OCI-LY1 (cell line): ENCODE results near the gene SLC16A13.
"Not testable (repeated sequence)": the region's sequence is repeated elsewhere in the genome, so short reads cannot be mapped to it uniquely, and the experiment has no call there.

Experiments
- H2AFZ ChIP-seq: fragments of 200-600 bp; sonication (generic), shearing (Covaris generic); 2 replicates; pipeline ENCODE4 v1.6.0; 2014; ENCODE audit warnings: antibody characterized with exemption, mild to moderate bottlenecking, low read length
- H3F3A ChIP-seq: fragments of 200-600 bp; sonication (generic), shearing (Covaris generic); 2 replicates; pipeline ENCODE4 v1.6.0; 2014; ENCODE audit warnings: mild to moderate bottlenecking, antibody characterized with exemption, low read length, moderate library complexity; ENCODE audit not compliant: insufficient read depth
- H3K27ac ChIP-seq: fragments of 200-600 bp; sonication (generic); 2 replicates; pipeline ENCODE4 v1.5.1; 2014; ENCODE audit warnings: low read length, mixed run types, mild to moderate bottlenecking, low read depth; ENCODE audit not compliant: poor library complexity, severe bottlenecking
- H3K27me3 ChIP-seq: fragments of 200-600 bp; sonication (generic); 2 replicates; pipeline ENCODE4 v1.6.0; 2014; ENCODE audit warnings: antibody characterized with exemption, mild to moderate bottlenecking, low read length, moderate library complexity; ENCODE audit not compliant: insufficient read depth
- H3K36me3 ChIP-seq: fragments of 200-600 bp; sonication (generic); 2 replicates; pipeline ENCODE4 v1.6.1; 2014; ENCODE audit warnings: mild to moderate bottlenecking, antibody characterized with exemption, low read length, moderate library complexity, mixed read lengths; ENCODE audit not compliant: insufficient read depth
- H3K4me1 ChIP-seq: fragments of 200-600 bp; sonication (generic); 2 replicates; pipeline ENCODE4 v1.5.1; 2014; ENCODE audit warnings: mild to moderate bottlenecking, low read length, moderate library complexity; ENCODE audit not compliant: insufficient read depth, severe bottlenecking
- H3K4me2 ChIP-seq: fragments of 200-600 bp; sonication (generic), shearing (Covaris generic); 2 replicates; pipeline ENCODE4 v1.6.1; 2014; ENCODE audit warnings: low read length
- H3K4me3 ChIP-seq: fragments of 200-600 bp; sonication (generic); 2 replicates; pipeline ENCODE4 v1.5.1; 2014; ENCODE audit warnings: low read length, low read depth, mild to moderate bottlenecking, mixed read lengths; ENCODE audit not compliant: poor library complexity, severe bottlenecking
- H3K79me2 ChIP-seq: fragments of 200-600 bp; shearing (Covaris generic); 2 replicates; pipeline ENCODE4 v1.6.1; 2016; ENCODE audit warnings: mixed run types, low read length, mixed read lengths; ENCODE audit not compliant: insufficient read depth
- H3K9ac ChIP-seq: fragments of 200-600 bp; sonication (generic), shearing (Covaris generic); 2 replicates; pipeline ENCODE4 v1.6.1; 2014; ENCODE audit warnings: mild to moderate bottlenecking, low read length, mixed read lengths
- H3K9me2 ChIP-seq: fragments of 200-600 bp; sonication (generic), shearing (Covaris generic); 2 replicates; pipeline ENCODE4 v1.6.1; 2014; ENCODE audit warnings: low read depth, mild to moderate bottlenecking, low read length, mixed read lengths
- H3K9me3 ChIP-seq: fragments of 200-600 bp; shearing (Covaris generic); 2 replicates; pipeline ENCODE4 v1.6.1; 2014; ENCODE audit warnings: low read length, mixed read lengths
- H4K20me1 ChIP-seq: fragments of 200-600 bp; sonication (generic), shearing (Covaris generic); 2 replicates; pipeline ENCODE4 v1.6.0; 2016; ENCODE audit warnings: mild to moderate bottlenecking, low read length; ENCODE audit not compliant: insufficient read depth
- CTCF ChIP-seq: fragments of 200-600 bp; sonication (generic), shearing (Covaris generic); IDR thresholded peaks from 2 replicates; pipeline ENCODE4 v1.5.1; 2017; ENCODE audit warnings: mild to moderate bottlenecking, antibody characterized with exemption, low read length, moderate library complexity, mixed read lengths
- EZH2 ChIP-seq: fragments of 200-600 bp; sonication (generic), shearing (Covaris generic); IDR thresholded peaks from 2 replicates; pipeline ENCODE4 v1.8.0; 2017; ENCODE audit warnings: borderline replicate concordance, mixed run types, mild to moderate bottlenecking, antibody characterized with exemption, low read length, moderate library complexity, mixed read lengths

Gene SLC16A13

GRCh38 chr17:7047566-7047965, 11.8 kb downstream of the SLC16A13 start:
- Histone ChIP-seq H3K9ac (no peak overlapping the region), H3K79me2 (no peaks in the 10 kb centered on the region), H3K9me2 (no peaks in the 10 kb centered on the region), H3K9me3 (no peaks in the 10 kb centered on the region), H3K4me3 (no peak overlapping the region), H3K27ac (no peak overlapping the region), H3K4me2 (no peak overlapping the region), H3K27me3 (no peaks in the 10 kb centered on the region), H4K20me1 (no peaks in the 10 kb centered on the region), H2AFZ (no peak overlapping the region), H3K4me1 (peaks cover 24% of the 10 kb centered on the region), H3F3A (no peaks in the 10 kb centered on the region), H3K36me3 (no peaks in the 10 kb centered on the region)
- no peak for TF ChIP-seq EZH2

- no peak overlapping the region for H3K27ac ChIP-seq
- TF ChIP-seq CTCF (no peak), EZH2 (no peak)
- H3K4me3 ChIP-seq = no peak overlapping the region
- no peak overlapping the region for H3K4me2 ChIP-seq
- no peaks in the 10 kb centered on the region for H3F3A ChIP-seq
- H2AFZ ChIP-seq = no peak overlapping the region
- peaks cover 14% of the 10 kb centered on the region for H3K4me1 ChIP-seq
- no peaks in the 10 kb centered on the region for H3K9me2 ChIP-seq
- no peaks in the 10 kb centered on the region for H3K9me3 ChIP-seq
- no peaks in the 10 kb centered on the region for H4K20me1 ChIP-seq
- no peaks in the 10 kb centered on the region for H3K36me3 ChIP-seq
- H3K27me3 ChIP-seq = 0 out of 2 replicates have a peak, but pooled peaks cover 5% of the 10 kb centered on the region
- no peaks in the 10 kb centered on the region for H3K79me2 ChIP-seq
- no peak overlapping the region for H3K9ac ChIP-seq
These were observed 13.2 kb downstream of the SLC16A13 start for GRCh38 chr17:7048968-7049367.

GRCh38 chr17:7050583-7050982, 14.8 kb downstream of the SLC16A13 start:
- H4K20me1 ChIP-seq, H3K4me2 ChIP-seq, H3F3A ChIP-seq, H3K9ac ChIP-seq, H3K9me3 ChIP-seq, H3K27me3 ChIP-seq, H3K36me3 ChIP-seq, H3K9me2 ChIP-seq, H3K4me3 ChIP-seq, H3K79me2 ChIP-seq, H3K27ac ChIP-seq, H2AFZ ChIP-seq: not testable (repeated sequence)
- H3K4me1 ChIP-seq = peaks cover 13% of the 10 kb centered on the region

- no peak overlapping the region for H3K4me3 ChIP-seq
- H3K36me3 ChIP-seq = no peaks in the 10 kb centered on the region
- no peak overlapping the region for H3K4me2 ChIP-seq
- H2AFZ ChIP-seq = no peak overlapping the region
- no peaks in the 10 kb centered on the region for H3F3A ChIP-seq
- TF ChIP-seq EZH2 (no peak), CTCF (no peak)
- H3K9ac ChIP-seq = no peak overlapping the region
- H3K27ac ChIP-seq = no peak overlapping the region
- no peaks in the 10 kb centered on the region for H4K20me1 ChIP-seq
- H3K79me2 ChIP-seq = no peaks in the 10 kb centered on the region
- H3K27me3 ChIP-seq = peaks cover 5% of the 10 kb centered on the region; the same call in 1 of the 2 replicates
- no peaks in the 10 kb centered on the region for H3K9me3 ChIP-seq
- no peaks in the 10 kb centered on the region for H3K9me2 ChIP-seq
- no peaks in the 10 kb centered on the region for H3K4me1 ChIP-seq
These were observed 20.6 kb downstream of the SLC16A13 start for GRCh38 chr17:7056386-7056785.
